Neural cell (in vitro differentiated cells): ENCODE results near the gene MYCBPAP.

Source experiments
- POLR2AphosphoS5 ChIP-seq: IDR thresholded peaks from 2 replicates; pipeline ENCODE4 v1.6.1; 2012
- TF ChIP-seq, protein P1 (sequence below): fragments of 450-650 bp; IDR thresholded peaks from 2 replicates; pipeline ENCODE4 v1.5.1; 2014; ENCODE audit warnings: antibody characterized with exemption, mild to moderate bottlenecking, moderate library complexity; ENCODE audit not compliant: poor library complexity, severe bottlenecking

DNA sequence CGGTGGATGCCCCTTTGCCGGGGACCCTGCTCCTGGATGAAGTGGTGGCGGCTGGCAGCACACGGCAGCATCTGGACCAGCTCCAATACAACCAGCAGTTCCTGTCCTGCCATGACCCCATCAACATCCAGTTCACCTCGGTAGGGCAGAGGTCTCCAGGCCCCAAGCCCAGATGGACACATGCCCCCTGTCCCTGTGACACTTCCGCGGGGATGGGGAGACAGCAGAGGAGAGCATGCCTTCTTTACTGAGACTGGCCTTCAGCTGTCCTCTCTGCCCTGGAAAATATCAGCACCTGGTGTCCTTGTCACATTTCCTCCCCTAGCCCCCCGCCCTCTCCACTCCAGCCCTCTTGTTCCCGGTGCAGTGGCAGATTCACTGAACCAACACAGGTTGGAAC is 45.8 kb upstream of the MYCBPAP start:
- TF ChIP-seq, protein P1, sequence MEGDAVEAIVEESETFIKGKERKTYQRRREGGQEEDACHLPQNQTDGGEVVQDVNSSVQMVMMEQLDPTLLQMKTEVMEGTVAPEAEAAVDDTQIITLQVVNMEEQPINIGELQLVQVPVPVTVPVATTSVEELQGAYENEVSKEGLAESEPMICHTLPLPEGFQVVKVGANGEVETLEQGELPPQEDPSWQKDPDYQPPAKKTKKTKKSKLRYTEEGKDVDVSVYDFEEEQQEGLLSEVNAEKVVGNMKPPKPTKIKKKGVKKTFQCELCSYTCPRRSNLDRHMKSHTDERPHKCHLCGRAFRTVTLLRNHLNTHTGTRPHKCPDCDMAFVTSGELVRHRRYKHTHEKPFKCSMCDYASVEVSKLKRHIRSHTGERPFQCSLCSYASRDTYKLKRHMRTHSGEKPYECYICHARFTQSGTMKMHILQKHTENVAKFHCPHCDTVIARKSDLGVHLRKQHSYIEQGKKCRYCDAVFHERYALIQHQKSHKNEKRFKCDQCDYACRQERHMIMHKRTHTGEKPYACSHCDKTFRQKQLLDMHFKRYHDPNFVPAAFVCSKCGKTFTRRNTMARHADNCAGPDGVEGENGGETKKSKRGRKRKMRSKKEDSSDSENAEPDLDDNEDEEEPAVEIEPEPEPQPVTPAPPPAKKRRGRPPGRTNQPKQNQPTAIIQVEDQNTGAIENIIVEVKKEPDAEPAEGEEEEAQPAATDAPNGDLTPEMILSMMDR = no peak
- no peak for TF ChIP-seq POLR2AphosphoS5
